GM12875 (cell line): ENCODE measurements around the gene CNTN1.

Experiments
- H3K4me3 ChIP-seq: one replicate; pipeline ENCODE4 v1.5.1; 2011; ENCODE audit warnings: low read depth, low read length, control low read depth
- CTCF ChIP-seq: IDR thresholded peaks from 2 replicates; pipeline ENCODE4 v1.5.1; 2011; ENCODE audit warnings: low read depth, mild to moderate bottlenecking, control low read depth, inconsistent platforms, low read length, moderate library complexity, borderline replicate concordance; ENCODE audit not compliant: insufficient read depth

CNTN1 gene

DNA sequence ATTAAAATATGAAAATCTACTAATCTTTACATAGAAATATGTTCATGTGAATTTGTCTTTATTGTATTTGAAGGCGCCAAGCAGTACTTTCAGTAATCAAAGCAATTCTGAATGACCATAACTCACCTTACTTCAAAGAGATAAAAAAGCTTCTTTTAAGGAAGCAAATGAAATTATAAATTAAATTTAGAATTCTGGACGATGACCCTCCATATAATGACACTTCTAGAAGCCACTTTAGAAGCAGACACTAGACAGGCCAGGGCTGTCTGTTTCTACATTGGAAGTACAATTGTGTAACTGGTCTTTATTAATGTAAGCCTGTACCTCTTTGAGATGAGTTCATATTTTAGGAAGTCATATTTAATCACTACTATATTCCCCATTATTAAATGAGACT, 222.9 kb downstream of the CNTN1 start:
- no peak overlapping the region for H3K4me3 ChIP-seq
- no peak for TF ChIP-seq CTCF

DNA sequence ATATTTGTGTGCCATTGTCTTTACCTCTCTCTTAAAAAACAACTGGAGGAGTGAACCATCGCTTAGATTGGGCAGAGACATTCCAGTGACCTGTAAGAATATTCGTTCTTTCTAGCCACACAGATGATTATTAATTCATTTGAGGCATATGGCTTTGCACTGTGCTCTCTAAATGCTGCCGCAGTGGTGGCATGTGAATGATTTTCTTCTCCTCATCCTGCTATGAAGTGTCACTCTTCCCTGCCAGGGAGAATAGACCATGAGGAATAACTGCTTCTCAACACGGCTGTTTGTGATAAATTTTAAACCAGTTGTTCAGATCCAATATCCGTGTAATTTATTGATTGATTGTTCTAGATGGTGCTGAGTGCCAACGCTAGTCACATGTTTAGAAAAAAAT, 225.3 kb downstream of the CNTN1 start:
- TF ChIP-seq CTCF: no peak
- H3K4me3 ChIP-seq: no peak overlapping the region

GRCh38 chr12:40921563-40922163, 229.4 kb downstream of the CNTN1 start:
- peak; percentile 23; the same call in 1 of the 2 replicates for TF ChIP-seq CTCF

DNA sequence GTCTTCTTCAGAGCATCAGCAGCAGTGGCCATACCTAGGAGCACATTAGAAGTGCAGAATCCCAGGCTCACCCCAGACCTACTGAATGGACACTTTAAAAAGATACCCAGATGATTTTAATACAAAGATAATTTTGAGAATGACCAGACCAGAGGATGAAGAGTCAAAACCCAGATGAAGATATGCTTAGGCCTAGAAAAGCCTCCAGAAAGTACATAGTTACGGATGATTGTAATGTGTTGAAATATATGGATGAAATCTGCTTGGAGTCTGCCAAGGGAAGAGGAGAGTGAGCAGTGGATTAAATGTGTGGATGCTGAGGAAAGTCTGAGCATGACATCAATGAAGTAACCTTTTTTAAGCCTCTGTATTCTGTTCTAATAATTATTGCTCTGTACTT, 245.7 kb downstream of the CNTN1 start:
- TF ChIP-seq CTCF: no peak
- H3K4me3 ChIP-seq: no peak overlapping the region

More at GRCh38 chr12:40921563-40922163, 229.4 kb downstream of the CNTN1 start:
- H3K4me3 ChIP-seq: no peak overlapping the region

DNA sequence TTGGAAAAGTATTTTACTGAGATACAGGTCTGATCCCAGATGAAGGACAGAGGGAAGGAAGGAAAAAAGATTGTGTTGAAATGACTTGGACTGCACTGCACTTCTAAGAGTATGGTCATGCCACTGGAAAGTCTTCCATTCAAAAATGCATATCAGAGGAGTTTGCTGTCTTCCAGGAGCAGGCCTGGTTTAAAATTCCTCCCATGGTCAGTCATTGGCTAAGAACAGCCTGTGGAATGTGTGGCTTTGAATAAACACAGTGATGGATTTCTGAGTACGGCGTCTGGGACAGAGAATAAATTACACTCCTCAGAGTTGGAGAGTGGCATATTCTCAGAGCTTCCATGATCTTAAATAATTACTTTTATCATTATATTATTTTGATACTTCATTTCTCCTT, 250.1 kb downstream of the CNTN1 start:
- TF ChIP-seq CTCF: no peak
- H3K4me3 ChIP-seq: no peak overlapping the region

- TF ChIP-seq CTCF: no peak
- no peak overlapping the region for H3K4me3 ChIP-seq
Observed at GRCh38 chr12:40945772-40946171, 253.5 kb downstream of the CNTN1 start.

- TF ChIP-seq CTCF: peak; percentile 26; the same call in 1 of the 2 replicates
- H3K4me3 ChIP-seq: no peak overlapping the region
Observed at GRCh38 chr12:40946612-40947194, 254.5 kb downstream of the CNTN1 start.
